Glomerular endothelial cell (primary cell): ENCODE measurements around the gene GTF3A. TPM values are rescaled to one million over a fixed set of nuclear protein-coding genes. Genes with fewer than 3 reads are reported as not detected.

Experiments
- DNase-seq: peaks from one replicate; pipeline ENCODE4 v3.0.0-alpha.2; 2011; ENCODE audit warnings: low read depth, low spot score; ENCODE audit errors: extremely low read depth
- total RNA-seq: library from RNA; depleted of rRNA; stranded (reverse); fragments of >200 nt; gene quantifications from 2 replicates; pipeline ENCODE4 v1.2.3, GENCODE V29; 2015

The GTF3A gene
- total RNA-seq, 1 donor from 2014 or later, result 76.0 TPM

DNA sequence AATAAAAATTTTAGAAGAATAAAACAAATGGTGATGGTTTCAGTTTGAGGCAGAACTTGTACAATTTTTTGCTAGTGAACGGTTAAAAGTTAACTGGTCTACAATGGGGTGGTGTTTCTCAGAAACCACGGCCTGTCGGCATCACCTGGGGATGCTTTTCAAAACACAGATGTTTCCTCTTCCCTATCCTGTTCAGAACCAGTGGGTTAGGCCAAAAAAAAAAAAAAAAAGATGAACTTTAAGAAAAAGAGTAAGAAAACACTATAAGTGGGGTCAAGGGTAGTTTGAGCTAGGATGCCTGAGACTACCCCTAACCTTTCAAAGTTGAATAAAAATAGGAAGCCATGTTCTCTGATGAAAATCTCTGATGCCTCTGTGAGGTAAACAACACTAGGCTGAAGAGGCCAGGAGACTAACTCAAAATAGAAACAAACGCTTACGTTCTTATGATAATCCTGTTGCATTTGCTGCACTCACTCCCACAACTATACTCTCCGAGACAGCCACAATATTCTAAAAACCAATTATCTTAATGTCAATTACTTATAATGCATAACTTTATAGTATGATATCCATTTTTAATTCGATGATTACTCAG is 22.7 kb downstream of the GTF3A start:
- DNase-seq, result no peak

DNA sequence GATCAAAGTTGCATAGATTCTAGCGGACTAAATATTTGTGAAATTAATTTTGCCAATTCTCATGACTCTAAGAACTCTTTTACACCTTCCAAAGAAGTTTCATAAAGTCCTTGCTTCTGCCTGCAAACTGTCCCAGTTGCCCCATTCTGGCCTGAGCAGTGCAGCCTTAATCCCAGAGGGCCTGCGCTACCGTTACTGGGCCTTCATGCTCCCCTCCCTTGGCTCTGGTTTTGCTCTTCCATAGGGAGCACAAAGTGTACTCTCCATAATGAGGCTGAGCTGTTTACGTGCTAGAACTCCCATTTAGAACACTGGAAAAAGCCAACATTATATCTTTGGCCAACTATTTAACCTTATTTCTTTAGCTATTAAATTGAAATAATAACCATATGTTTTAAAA is 23.9 kb downstream of the GTF3A start:
- no peak for DNase-seq

DNA sequence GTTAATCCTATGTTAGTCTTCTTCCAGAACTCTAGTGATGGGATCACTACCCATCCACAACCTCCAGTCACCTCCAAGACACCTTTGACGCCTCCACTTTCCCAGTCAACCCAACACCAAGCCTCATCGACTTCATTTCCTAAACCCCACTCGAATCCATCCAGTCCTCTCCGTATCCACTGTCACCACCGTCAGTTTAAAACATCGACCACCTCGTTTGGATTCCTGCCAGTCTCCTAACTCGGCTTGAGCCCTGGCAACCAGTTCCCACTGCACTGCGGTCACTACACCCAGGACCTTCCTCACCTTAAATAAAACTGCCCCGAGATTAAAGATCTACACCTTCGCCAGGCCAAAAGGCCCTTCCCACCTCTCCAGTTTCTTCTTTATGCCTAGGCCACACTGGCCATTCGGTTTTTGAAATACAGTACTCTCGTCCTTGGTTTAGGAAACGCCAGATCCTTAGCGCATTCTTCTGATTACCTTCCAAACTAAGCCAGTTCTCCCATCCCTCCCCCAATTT is 24.7 kb downstream of the GTF3A start:
- DNase-seq, result no peak

GRCh38 chr13:27449936-27450828 is 25.8 kb downstream of the GTF3A start, which contains the start of gene MTIF3:
Gene MTIF3, minus strand, starts transcription at chr13:27450564. Its CDS starts 10,116 bp downstream, at chr13:27440448.
- DNase-seq, result no peak

DNA sequence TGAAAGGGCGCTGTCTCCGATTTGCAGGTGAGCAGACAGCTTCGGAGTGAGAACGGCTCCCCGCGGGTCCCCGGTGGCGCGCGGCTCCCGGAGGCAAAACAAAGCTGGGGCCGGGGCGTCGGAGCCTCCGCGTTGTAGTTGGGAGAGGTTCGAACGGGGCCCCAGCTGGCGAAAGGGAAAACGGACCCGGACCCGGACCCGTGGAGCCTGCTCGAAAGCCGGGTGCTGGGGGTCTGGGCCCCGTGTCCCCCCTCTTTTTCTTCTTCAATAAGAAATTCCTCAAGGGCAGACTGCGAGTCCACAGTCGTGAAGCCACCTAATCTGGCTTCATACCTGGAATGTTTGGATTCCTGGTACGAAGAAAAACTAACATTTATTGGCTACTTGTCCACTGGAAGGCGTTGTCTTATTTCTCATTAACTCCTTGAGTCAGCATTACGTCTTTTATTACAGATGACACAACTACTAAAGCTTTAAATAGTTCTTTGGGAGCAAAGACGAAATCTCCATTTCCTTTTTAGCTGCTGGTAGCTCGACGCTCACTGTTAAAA is 26.6 kb downstream of the GTF3A start:
- no peak for DNase-seq

- no peak for DNase-seq
Observed at GRCh38 chr13:27455331-27455855, 31.0 kb downstream of the GTF3A start.

GRCh38 chr13:27461940-27462584 is 37.6 kb downstream of the GTF3A start:
- DNase-seq, result no peak

DNA sequence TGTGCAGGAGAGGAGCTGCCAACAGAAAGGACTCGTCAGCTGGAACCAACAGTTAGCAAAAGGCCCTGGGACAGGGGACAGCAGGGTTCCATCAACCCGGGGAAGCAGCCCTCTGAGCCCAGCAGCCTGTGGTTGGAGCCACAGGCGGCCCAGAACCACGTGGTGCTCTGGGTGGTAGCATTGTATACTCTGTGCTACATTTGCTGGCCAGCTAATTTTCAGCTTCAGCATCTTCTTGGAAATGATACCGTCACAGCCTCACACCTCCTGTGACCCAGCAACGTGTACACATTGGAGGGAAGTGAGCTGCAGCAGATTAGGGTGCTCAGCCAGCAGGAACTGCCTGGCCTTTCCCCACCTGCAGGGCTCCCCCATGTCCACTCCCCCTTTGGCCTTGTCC is 39.1 kb downstream of the GTF3A start:
- DNase-seq, result no peak

- DNase-seq, result no peak
Observed at GRCh38 chr13:27465611-27466010, 41.2 kb downstream of the GTF3A start.

- DNase-seq, result no peak
Observed at GRCh38 chr13:27466513-27466912, 42.1 kb downstream of the GTF3A start.

GRCh38 chr13:27470075-27470820 is 45.8 kb downstream of the GTF3A start:
- no peak for DNase-seq

GRCh38 chr13:27472441-27472840 is 48.0 kb downstream of the GTF3A start:
- DNase-seq, result no peak

- DNase-seq, result no peak
Observed at GRCh38 chr13:27472941-27473340, 48.5 kb downstream of the GTF3A start.

GRCh38 chr13:27474751-27475268 is 50.4 kb downstream of the GTF3A start:
- no peak for DNase-seq

DNA sequence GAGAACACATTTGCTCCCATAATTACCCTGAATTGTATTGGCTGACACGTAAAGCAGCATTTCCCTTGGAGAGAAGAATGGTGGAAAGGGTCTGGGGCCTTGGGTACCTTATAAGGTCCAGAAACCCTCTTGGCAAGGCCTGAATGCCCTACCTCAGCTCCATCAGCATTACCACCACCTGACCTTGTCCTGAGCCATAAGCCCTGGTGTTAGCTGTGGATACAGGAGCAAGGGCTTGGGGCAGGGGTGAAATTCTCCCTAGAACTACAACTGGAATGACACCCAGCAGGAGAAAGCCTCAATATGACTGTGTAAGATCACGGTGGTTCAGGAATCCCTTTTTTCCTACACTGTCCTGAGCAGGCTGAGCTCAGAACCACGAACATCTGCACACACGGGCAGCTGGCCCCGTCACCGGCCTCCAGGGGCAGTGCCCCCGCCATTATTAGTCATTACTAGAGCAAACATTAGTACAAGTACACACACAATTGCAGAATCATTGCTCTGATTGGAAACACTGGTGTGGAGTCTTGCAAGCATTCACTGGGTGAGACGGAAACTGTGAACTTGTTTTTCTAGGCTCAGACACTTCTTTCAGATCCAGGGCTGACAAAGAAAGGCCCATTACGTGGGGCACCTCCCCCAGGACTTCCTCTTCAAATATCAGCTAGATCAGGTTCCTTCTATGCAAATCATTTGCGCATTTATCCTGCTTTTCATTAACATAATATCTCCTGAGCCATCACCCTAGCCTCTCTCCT is 52.7 kb downstream of the GTF3A start:
- no peak for DNase-seq

GRCh38 chr13:27481766-27482165 is 57.3 kb downstream of the GTF3A start:
- DNase-seq, result peak; percentile 14

- no peak for DNase-seq
Observed at GRCh38 chr13:27482983-27483382, 58.6 kb downstream of the GTF3A start.

- no peak for DNase-seq
Observed at GRCh38 chr13:27483421-27483820, 59.0 kb downstream of the GTF3A start.
